ENCODE data around the gene AKAP7. TPM values are rescaled to one million over a fixed set of nuclear protein-coding genes. Genes with fewer than 3 reads are reported as not detected.

Gene AKAP7
- polyA plus RNA-seq, 1 donor = 53.1 TPM

DNA sequence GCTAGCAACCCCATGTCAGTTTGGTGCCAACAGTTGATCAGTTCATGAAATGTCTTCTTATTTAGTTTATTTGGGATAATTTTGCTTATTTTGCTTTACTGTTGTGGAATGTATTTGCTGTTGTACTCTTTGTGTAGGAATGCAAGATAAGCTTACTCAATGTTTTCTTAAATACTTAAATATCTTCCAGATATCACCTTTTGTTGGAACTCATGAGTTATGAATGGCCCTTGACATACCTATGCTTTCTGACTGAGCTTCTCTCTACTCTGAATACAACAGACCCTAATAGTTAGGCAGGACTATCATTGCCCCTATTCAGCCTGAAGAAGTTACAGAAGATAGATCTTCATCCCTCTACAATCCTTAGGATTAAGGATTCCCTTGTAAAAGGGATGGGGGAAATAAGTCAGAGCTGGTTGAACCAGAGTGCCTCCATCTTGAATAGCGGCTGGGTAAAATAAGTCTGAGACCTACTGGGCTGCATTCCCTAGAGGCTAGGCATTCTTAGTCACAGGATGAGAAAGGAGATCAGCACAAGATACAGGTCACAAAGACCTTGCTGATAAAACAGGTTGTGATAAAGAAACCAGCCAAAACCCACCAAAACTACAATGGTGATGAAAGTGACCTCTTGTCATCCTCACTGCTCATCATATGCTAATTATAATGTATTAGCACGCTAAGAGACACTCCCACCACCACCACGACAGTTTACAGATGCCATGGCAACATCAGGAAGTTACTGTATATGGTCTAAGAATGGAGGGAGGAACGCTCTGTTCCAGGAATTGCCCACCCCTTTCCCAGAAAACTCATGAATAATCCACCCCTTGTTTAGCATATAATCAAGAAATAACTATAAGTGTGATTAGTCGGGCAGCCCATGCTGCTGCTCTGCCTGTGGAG lies 196.9 kb downstream of the AKAP7 start:
- H3K4me3 ChIP-seq (ENCODE audit: low read length) = no peak overlapping the region
- no peak for DNase-seq
- H3K27me3 ChIP-seq (ENCODE audit: control insufficient read depth, insufficient read depth, low read length) = no peaks in the 10 kb centered on the region
- WGBS (ENCODE audit: insufficient coverage, low lambda C conversion rate) = no CpG with 5 or more reads among the region's 5 CpGs
- H3K9me3 ChIP-seq (ENCODE audit: control insufficient read depth, low read depth, low read length) = no peaks in the 10 kb centered on the region
- H3K27ac ChIP-seq (ENCODE audit: low read length) = no peak overlapping the region
- no peaks in the 10 kb centered on the region for H3K36me3 ChIP-seq (ENCODE audit: control insufficient read depth, insufficient read depth, low read length)
- no peaks in the 10 kb centered on the region for H3K4me1 ChIP-seq (ENCODE audit: control insufficient read depth, insufficient read depth, low read length)

Other genes starting within 250 kb of the AKAP7 start
- 75.0 TPM for gene EPB41L2, start 72.2 kb upstream of the AKAP7 start, polyA plus RNA-seq

Data from large intestine (tissue), 3 donors.